Effector CD8-positive, alpha-beta T cell (primary cell): ENCODE measurements around the gene OR4K1.
"Not testable (repeated sequence)": the region's sequence is repeated elsewhere in the genome, so short reads cannot be mapped to it uniquely, and the experiment has no call there.

Source experiments
- DNase-seq: peaks from one replicate; lab custom pipeline; 2025; lab: John Stamatoyannopoulos, UW
- total RNA-seq, 4 experiments: gene quantifications; one replicate each; lab custom pipeline; 2026; lab: John Stamatoyannopoulos, UW

OR4K1 gene
- total RNA-seq, result 0 to 0.09 (median 0) reads per million in 4 experiments

DNA sequence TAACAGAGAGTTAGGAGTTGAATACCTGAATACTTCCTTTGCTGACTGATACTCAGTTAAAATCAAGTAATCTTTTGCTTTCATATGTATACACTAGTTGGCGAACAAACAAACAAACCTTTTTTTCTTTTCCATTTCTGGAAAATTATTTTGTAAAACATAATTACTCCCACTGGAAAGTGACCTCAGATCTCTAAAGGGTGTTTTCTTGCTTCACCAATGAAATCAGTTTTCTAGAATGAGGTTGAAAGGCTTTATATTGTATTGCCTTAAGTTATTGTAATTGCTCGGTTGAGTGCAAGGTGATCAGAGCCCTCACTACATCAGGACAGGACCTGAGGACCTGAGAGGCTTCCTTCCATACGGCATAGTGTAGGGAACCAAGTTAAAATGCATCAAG, at the start of gene OR4K1:
OR4K1 (plus strand) TSS at position 301 of the 400 bp plus-strand sequence. CDS start 4,750 bp downstream, outside the sequence.
- DNase-seq, result no peak

DNA sequence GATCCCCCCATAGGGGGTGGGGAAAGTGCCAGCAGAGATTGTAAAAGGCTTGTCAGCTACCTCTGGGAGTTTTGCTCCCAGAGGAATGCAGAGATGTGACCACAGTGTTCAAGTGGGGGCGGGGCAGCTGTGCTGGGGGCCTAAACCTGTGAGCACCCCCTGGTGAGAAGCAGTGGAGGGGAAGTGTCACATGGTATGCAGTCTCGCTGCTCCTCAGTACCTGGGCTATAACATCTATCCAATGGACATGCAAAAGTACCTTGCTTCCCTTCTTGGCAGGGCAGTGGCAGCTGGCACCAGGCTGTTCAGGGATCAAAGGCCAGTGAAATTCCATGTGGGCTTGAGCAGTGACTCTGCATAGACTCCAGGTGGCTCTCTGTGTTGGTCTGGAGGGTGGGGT, 35.4 kb upstream of the OR4K1 start:
- no peak for DNase-seq

DNA sequence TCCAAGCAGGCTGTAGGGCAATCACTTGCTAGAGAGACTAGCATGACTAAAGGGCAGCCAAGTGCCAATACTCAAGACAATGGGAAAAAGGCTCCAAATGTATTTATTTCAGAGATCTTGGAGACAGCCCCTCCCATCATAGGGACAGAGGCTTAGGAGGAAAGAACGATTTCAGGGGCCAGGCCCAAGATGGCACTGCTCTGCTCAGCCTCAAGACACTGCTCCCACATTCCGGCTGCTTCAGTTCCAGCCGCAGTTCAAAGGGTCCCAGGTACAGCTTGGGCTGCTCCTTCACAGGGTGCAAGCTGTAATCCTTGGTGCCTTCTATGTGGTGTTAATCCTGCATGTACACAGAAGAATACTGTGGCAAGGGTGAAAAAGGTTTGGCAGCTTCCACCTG, 29.7 kb upstream of the OR4K1 start:
- no peak for DNase-seq

DNA sequence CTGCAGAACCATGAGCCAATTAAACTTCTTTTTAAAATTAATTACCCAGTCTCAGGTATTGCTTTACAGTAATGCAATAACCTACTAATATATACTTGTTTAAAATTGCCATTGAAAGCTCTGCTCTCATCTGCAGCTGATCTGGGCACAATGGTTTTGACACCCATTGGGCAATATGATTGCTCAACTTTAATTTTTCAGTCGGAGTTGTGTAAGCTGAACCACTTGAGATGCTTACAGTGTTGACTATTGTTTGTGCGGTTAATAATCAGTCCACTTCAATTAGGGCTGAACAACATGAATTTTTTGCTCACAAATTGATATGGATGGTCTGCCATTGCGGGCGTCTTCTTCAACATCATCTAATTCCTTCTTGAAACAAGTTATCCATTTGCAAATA, 28.3 kb upstream of the OR4K1 start:
- DNase-seq, result no peak

DNA sequence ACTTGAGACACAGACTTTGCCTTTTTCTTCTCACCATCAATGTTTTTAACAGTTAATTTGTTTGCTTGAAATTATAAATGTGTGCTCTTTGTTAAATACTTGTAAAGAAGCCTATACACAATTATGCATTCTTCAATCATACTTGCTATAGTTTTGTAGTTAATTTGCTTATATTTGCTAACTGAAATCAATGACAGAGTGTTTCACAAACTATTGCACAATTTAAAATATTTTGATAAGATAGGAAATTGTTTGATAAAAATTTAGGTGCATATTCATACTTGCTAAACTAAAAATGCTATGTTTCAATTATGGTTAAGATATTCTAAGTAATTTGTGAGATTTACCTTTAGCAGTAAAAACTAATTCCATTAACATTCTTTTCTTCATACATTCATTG, 24.1 kb upstream of the OR4K1 start:
- no peak for DNase-seq

DNA sequence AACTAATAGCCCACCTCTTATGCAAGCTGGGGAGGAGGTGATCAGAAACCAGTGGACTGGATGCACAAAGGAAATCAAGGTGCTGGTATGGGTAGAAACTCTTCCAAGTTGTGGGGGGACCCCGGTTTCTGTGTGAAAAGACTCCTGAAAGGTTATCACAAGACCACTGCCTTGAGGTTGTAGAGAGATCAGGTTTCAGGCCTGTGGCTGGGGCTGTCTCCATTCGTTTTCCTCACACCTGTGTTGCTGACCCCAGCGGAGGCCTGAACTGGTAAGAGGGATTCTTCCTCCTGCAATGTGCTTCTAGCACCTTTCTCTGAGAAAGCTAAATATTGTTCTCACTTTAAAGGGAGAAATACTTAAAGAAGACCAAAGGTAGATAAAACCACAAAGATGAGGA, 19.6 kb upstream of the OR4K1 start:
- no peak for DNase-seq

DNA sequence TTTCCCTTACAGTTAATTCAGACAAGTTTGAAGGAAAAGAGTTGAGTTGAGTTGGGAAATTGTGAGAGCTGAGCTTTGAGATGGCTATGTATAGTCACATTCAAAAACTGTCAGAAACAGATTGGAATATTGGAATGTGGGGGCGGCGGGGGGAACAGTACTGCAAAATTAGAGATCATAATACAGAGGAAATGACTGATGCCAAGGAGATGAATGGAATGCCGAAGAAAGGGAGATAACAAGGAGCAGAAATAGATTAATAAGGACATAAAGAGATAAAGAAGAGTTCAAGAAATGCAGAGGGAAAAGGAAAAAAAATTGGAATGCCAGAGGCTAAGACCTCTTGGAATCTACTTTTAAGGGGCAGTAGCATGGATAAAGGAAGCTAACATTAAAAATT, 13.5 kb upstream of the OR4K1 start:
- DNase-seq, result no peak

DNA sequence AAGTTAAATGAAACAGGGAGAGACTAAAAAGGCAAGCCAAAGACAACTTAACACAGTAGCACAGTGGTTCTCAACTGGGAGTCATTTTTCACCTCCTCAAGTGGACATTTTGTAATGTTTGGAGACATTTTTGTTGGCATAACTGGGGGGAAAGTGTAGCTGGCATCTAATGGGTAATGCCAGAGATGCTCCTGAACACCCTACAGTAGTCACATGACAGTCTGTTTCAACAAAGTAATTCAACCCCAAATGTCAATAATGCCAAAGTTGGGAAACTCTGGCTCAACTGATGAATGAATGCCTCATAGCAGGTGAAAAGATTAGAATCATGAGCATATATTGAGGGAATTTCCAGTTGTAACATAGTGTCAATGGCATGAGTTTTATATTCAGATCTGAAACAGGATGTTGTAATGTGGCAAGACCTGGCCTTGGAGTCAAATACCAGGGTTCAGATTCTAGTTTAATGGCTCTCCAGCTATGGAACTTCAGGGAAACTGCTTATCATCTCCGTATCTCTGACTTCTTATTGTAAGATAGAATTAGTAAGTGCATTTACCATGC, 12.7 kb upstream of the OR4K1 start:
- DNase-seq, result no peak

GRCh38 chr14:19918553-19919264, 12.0 kb upstream of the OR4K1 start:
- no peak for DNase-seq

DNA sequence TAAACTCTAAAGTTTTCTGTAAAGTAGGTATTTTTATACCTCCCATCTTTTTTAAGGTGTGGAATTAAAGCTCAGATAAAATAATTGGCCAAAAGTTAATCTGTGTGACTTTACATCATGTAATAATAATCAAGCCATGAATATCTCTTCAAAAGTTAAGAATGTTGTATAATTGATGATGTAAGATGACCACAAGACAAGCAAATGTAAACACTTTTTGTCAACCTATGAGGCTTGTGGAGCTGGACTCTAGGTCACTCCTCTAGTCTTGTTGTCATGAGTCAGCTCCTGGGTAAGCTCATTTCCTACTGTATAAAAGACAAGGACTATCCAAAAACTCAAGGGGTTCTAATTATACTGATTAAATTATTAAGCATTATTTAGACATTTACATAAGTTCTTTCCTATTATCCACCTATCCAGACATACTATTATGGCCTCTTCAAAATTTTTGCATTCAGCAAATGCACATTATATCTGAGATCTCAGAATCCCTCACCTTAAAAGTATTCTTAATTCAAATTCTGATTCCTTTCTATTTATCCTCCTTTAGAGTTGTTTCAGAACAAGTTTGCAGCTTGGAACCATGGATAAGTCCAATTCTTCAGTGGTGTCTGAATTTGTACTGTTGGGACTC, 10.6 kb upstream of the OR4K1 start, which contains the start of gene OR4K5:
OR4K5 (plus strand) TSS at position 587 of the 637 bp plus-strand sequence; CDS start at position 587, 0 bp downstream.
- no peak for DNase-seq

GRCh38 chr14:19941668-19942067, 11.0 kb downstream of the OR4K1 start:
- DNase-seq, result no peak

DNA sequence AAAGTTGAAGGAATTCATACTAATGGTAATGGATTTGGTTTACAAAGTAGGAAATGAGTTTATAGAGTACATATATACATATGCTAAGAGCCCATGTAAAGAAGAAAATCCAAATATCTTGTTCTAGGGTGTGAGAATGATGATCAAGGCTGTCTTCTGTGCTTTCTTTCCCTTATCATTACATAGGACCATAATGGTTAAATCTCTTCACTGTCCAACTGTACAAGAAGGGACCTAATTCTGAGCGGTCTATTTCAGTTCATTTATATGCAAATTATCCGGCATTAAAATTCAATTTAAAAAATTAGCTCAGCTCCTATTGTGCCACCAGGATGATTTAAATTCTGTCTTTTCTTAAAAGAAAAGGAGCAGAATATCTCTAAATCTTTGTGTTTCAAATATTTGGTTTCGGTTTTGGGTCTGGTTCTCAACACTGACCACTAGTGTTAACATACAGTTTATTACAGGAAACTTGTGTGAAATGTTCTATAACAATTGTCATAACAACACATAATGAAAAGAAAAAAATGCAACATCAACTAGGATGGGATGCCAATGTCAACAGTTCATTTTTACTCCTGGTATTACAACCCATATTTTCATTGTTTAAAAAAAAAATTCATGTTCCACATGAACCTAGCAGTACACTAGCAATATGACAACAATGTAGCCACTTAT, 16.8 kb downstream of the OR4K1 start:
- DNase-seq, result no peak

DNA sequence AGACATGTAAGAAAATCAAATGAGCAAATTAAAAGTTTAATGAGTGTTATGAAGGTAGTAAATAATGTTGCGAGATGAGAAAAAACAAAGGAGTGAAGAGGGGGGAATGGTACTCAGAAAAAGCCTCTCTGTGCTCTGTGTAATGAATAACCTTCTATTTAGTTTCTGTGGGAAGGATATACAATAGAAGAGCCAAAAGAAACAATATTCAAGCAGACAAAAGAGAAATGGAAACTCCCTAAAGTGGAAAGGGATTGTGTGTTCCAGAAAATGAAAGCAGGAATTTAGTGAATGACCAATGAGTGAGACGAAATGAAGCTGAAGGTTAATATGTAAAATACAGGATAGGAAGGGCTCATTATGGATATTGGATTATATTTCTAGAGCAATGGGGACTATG, 18.5 kb downstream of the OR4K1 start:
- no peak for DNase-seq

DNA sequence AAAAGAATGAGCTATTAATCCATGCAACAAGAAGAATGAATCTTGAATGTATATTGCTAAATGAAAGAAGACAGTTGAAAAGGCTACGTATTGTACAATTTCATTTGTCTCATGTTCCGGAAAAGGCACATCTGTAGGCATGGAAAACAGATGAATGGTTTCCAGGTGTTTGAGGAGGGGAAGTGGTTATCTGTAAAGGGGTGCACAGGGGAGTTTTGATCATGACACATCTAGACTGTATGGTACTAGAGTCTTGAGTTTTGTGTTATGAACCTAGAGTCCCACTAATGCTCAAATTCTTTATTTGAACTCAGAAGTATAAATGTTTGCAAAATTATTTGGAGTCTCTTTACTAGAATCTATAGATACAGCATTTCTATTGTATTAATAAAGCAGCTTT, 39.0 kb downstream of the OR4K1 start:
- not testable (repeated sequence) for DNase-seq

DNA sequence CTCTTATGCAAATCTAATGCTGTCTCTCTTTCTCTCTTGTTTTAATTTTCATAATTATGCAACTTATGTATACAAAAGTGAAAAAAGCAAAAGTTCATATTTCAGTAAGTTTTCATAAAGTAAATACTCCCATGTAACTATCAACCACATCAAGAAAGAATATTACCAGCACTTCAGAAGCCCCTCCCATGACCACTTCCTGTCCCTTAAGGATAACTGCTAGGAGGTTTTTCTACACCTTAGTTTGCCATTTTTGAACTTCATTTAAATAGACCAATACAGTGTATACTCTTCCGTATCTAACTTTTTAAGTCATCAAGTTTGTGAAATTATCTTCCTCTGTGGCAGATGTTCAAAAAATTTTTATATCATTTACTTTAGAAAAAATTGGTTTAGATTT, 44.1 kb downstream of the OR4K1 start:
- no peak for DNase-seq

GRCh38 chr14:19975291-19975690, 44.6 kb downstream of the OR4K1 start, which contains the start of gene OR4K15:
Gene OR4K15, plus strand, starts transcription at chr14:19975591. Its CDS starts 0 bp downstream, at chr14:19975591.
- no peak for DNase-seq
